ENCODE results near the gene LDLRAP1. TPM values are rescaled to one million over a fixed set of nuclear protein-coding genes. Genes with fewer than 3 reads are reported as not detected.

The LDLRAP1 gene
- total RNA-seq, 2 experiments from 2014 or later, result 11.9 to 14.8 TPM

- ChIA-PET CTCF (no interaction called here), POLR2A (no interaction called here)
- intact Hi-C loops (cut with micrococcal nuclease), result loop anchor here (10.0 kb wide), 1 partner anchor 123 kb away; no protein-coding TSS in a partner anchor
- no peaks in the 10 kb centered on the region for H3K27me3 Mint-ChIP-seq
- peaks cover 4% of the 10 kb centered on the region for H3K9me3 Mint-ChIP-seq
- no peaks in the 10 kb centered on the region for H3K36me3 Mint-ChIP-seq
- DNase-seq, result no peak
- H3K27ac Mint-ChIP-seq, result no peak overlapping the region
- H3K4me3 Mint-ChIP-seq, result no peak overlapping the region
- H3K4me1 Mint-ChIP-seq (ENCODE audit: low read depth), result no peaks in the 10 kb centered on the region
Measured at GRCh38 chr1:25527226-25527846, 16.1 kb upstream of the LDLRAP1 start.

GRCh38 chr1:25527946-25528595, 15.3 kb upstream of the LDLRAP1 start:
- intact Hi-C loops (cut with micrococcal nuclease), result loop anchor here (10.0 kb wide), 1 partner anchor 123 kb away; no protein-coding TSS in a partner anchor
- Mint-ChIP-seq H3K4me3 (no peak overlapping the region), H3K36me3 (no peaks in the 10 kb centered on the region), H3K4me1 (ENCODE audit: low read depth) (no peaks in the 10 kb centered on the region), H3K27ac (no peak overlapping the region), H3K9me3 (peaks cover 4% of the 10 kb centered on the region), H3K27me3 (no peaks in the 10 kb centered on the region)
- CTCF ChIA-PET, result no interaction called here
- DNase-seq, result no peak
- POLR2A ChIA-PET, result no interaction called here

DNA sequence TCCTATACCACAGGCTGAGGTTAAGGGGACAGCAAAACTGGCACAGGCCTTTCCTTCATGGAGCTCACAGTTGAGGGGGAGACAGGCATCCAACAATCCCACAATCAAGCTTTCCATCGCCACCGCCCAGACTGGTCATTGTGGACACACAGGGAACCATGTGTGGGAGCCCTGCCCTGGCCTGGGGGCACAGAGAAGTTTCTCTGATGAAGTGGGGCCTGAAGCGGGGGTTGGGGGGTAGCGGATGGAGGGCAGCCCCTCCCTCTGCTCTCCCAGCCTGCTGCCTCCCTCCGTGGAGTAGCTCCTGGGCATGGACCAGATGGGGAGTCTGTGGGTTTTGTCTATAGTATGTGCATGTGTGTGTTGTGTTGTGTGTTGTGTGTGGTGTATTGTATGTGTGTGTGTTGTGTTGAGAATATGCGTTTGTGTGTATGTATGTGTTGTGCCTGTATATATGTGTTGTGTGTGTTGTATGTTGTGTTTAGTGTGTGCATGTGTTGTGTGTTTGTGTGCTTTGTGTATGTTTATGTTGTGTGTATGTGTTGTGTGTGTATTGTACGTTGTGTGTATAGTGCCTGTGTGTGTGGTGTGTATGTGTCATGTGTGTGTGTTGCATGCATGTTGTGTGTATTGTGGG, 14.4 kb upstream of the LDLRAP1 start:
- Mint-ChIP-seq H3K9me3 (peaks cover 4% of the 10 kb centered on the region), H3K4me3 (no peak overlapping the region), H3K27ac (no peak overlapping the region), H3K27me3 (no peaks in the 10 kb centered on the region), H3K4me1 (ENCODE audit: low read depth) (no peaks in the 10 kb centered on the region), H3K36me3 (no peaks in the 10 kb centered on the region)
- DNase-seq, result no peak
- intact Hi-C loops (cut with micrococcal nuclease), result loop anchor here (10.0 kb wide), 1 partner anchor 124 kb away; no protein-coding TSS in a partner anchor
- ChIA-PET POLR2A (no interaction called here), CTCF (no interaction called here)

DNA sequence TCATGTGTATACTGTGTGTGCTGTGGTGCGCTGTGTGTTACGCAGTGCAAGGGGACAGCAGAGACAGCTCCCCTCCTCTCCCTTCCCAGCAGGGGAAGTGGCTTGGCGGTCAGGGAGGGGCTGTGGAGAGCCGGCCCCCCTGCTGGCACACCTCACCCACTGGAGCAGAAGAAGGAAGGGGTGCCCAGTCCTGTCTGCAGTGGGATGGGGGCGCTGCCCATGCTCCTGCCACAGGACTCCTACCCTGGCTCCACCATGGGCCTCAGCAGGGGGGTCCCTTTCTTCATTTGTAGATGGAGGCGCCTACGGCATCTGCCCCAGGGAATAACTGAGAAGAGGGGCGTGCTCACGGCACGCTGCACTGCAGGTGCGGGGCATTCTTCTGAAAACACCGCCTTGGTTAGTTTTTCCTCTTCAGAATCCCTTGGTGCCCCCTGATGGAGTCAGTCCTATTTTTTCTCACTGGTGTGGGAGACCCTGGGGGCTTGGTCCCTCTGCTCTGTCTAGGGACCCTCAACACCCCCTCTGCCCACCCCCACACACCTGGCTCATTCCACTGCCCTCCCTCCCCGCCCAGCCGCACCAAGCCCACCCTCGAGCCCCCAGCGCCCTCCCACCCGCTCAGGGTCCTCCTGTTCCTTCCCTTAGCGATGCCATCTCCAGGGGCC, 13.8 kb upstream of the LDLRAP1 start:
- H3K36me3 Mint-ChIP-seq, result no peaks in the 10 kb centered on the region
- peaks cover 4% of the 10 kb centered on the region for H3K9me3 Mint-ChIP-seq
- no peaks in the 10 kb centered on the region for H3K27me3 Mint-ChIP-seq
- POLR2A ChIA-PET, result no interaction called here
- intact Hi-C loops (cut with micrococcal nuclease), result loop anchor here (10.0 kb wide), 1 partner anchor 125 kb away; no protein-coding TSS in a partner anchor
- H3K4me1 Mint-ChIP-seq (ENCODE audit: low read depth), result no peaks in the 10 kb centered on the region
- H3K4me3 Mint-ChIP-seq, result no peak overlapping the region
- DNase-seq, result no peak
- CTCF ChIA-PET, result no interaction called here
- no peak overlapping the region for H3K27ac Mint-ChIP-seq

DNA sequence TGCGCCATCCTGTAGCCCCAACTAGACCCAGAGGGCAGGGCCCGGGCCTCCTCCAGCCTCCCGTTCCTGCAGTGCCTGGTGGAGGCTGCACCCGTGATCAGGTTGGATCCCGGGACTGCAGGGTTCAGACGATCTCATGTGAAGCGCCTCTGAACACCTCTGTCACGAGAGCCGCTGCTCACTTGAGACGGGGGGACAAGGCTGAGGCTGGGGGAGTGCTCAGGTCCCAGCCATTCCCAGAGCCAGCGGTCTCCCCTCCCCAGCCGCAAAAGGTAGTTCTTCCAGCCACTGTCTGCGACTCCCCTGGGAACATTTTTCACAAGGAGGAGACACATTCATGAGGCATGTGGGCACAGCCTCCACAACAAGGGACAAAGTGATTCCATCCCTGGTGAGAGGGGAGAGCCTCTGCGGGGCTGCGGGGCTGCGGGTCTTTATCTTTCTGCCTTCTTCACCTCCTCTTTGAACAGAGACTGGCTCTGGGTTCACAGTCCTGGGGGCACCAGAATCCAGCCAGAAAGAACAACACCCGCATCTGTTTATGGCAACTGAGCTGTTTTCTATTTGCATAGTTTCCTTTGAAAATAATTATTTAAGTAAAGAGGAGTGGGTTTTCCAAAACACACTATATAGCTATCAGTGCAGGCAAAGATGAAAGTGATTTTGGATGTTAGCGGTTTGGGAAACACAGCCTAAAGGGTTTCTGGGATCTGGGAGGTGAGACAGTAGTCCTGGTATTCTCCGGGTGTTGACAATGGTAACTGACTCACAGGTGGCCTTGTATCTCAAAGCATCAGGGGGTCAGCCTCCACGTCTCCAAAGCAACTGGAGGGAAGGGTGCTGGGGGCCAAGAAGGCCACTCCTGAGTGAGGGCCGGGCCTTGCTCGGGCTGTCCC, 13.0 kb upstream of the LDLRAP1 start:
- ChIA-PET CTCF (no interaction called here), POLR2A (no interaction called here)
- H3K27ac Mint-ChIP-seq, result no peak overlapping the region
- no peaks in the 10 kb centered on the region for H3K27me3 Mint-ChIP-seq
- H3K36me3 Mint-ChIP-seq, result no peaks in the 10 kb centered on the region
- DNase-seq, result no peak
- H3K4me3 Mint-ChIP-seq, result no peak overlapping the region
- H3K9me3 Mint-ChIP-seq, result peaks cover 2% of the 10 kb centered on the region
- H3K4me1 Mint-ChIP-seq (ENCODE audit: low read depth), result no peaks in the 10 kb centered on the region
- intact Hi-C loops (cut with micrococcal nuclease), result no loop called here

DNA sequence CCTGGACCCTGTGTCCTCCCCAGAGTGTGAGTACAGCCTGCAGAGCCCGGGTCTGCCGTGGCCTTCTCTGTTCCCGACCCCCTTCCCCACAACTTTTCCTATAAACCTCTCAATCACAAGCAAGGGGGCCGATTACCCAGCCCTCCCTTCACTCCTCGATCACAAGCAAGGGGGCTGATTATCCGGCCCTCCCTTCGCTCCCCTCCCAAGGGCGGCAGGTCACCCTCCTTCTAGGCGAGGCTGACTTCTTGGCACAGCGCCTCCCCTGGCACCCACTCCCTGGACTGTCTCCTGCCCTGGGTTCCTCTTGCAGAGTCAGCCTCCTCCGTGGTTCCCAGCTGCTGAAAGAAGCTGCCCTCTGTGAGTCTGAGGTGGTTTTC, 12.3 kb upstream of the LDLRAP1 start:
- Mint-ChIP-seq H3K27ac (no peak overlapping the region), H3K9me3 (no peaks in the 10 kb centered on the region), H3K36me3 (no peaks in the 10 kb centered on the region), H3K27me3 (no peaks in the 10 kb centered on the region), H3K4me3 (no peak overlapping the region), H3K4me1 (ENCODE audit: low read depth) (no peaks in the 10 kb centered on the region)
- no peak for DNase-seq
- CTCF ChIA-PET, result no interaction called here
- POLR2A ChIA-PET, result no interaction called here
- intact Hi-C loops (cut with micrococcal nuclease), result no loop called here

- no peaks in the 10 kb centered on the region for H3K36me3 Mint-ChIP-seq
- no peak overlapping the region for H3K4me3 Mint-ChIP-seq
- intact Hi-C loops (cut with micrococcal nuclease), result no loop called here
- H3K9me3 Mint-ChIP-seq, result no peaks in the 10 kb centered on the region
- ChIA-PET POLR2A (no interaction called here), CTCF (no interaction called here)
- H3K27me3 Mint-ChIP-seq, result no peaks in the 10 kb centered on the region
- no peak for DNase-seq
- H3K27ac Mint-ChIP-seq, result no peak overlapping the region
- no peaks in the 10 kb centered on the region for H3K4me1 Mint-ChIP-seq (ENCODE audit: low read depth)
Measured at GRCh38 chr1:25532970-25533369, 10.4 kb upstream of the LDLRAP1 start.

- Mint-ChIP-seq H3K9me3 (no peaks in the 10 kb centered on the region), H3K4me3 (no peak overlapping the region), H3K27me3 (no peaks in the 10 kb centered on the region), H3K4me1 (ENCODE audit: low read depth) (no peaks in the 10 kb centered on the region), H3K27ac (no peak overlapping the region), H3K36me3 (no peaks in the 10 kb centered on the region)
- POLR2A ChIA-PET, result no interaction called here
- intact Hi-C loops (cut with micrococcal nuclease), result no loop called here
- no peak for DNase-seq
- CTCF ChIA-PET, result no interaction called here
Measured at GRCh38 chr1:25533775-25534409, 9.5 kb upstream of the LDLRAP1 start.

- no peak for DNase-seq
- H3K36me3 Mint-ChIP-seq, result no peaks in the 10 kb centered on the region
- no peaks in the 10 kb centered on the region for H3K9me3 Mint-ChIP-seq
- H3K4me3 Mint-ChIP-seq, result no peak overlapping the region
- intact Hi-C loops (cut with micrococcal nuclease), result no loop called here
- no peaks in the 10 kb centered on the region for H3K4me1 Mint-ChIP-seq (ENCODE audit: low read depth)
- H3K27ac Mint-ChIP-seq, result no peak overlapping the region
- CTCF ChIA-PET, result no interaction called here
- POLR2A ChIA-PET, result no interaction called here
- H3K27me3 Mint-ChIP-seq, result no peaks in the 10 kb centered on the region
Measured at GRCh38 chr1:25534410-25534788, 9.0 kb upstream of the LDLRAP1 start.

DNA sequence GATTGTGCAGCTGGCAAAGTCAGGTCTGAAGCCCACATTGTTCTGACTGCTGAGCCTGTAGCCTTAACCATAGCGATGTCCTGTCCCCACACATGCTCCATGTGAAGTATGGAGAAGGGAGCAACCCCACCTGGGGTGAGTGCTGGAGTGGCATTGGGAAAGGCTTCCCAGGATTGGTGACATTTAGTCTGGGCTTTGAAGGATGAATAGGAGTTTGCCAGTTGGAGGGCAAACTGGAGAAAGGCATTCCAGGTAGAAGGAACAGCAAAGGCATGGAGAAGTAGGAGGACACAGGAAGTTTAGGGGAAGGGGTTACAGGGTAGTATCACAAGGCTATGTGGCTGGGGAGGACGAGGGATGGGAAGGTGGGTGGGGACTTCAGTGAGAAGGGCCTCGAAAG, 7.3 kb upstream of the LDLRAP1 start:
- H3K27me3 Mint-ChIP-seq, result no peaks in the 10 kb centered on the region
- H3K4me3 Mint-ChIP-seq, result no peak overlapping the region
- H3K36me3 Mint-ChIP-seq, result no peaks in the 10 kb centered on the region
- no peak for DNase-seq
- intact Hi-C loops (cut with micrococcal nuclease), result no loop called here
- ChIA-PET CTCF (interaction anchor here (1.1 kb wide), 1 partner anchor 258 kb away, joined by 3 read pairs; no protein-coding TSS in a partner anchor), POLR2A (no interaction called here)
- H3K9me3 Mint-ChIP-seq, result no peaks in the 10 kb centered on the region
- no peaks in the 10 kb centered on the region for H3K4me1 Mint-ChIP-seq (ENCODE audit: low read depth)
- H3K27ac Mint-ChIP-seq, result no peak overlapping the region

DNA sequence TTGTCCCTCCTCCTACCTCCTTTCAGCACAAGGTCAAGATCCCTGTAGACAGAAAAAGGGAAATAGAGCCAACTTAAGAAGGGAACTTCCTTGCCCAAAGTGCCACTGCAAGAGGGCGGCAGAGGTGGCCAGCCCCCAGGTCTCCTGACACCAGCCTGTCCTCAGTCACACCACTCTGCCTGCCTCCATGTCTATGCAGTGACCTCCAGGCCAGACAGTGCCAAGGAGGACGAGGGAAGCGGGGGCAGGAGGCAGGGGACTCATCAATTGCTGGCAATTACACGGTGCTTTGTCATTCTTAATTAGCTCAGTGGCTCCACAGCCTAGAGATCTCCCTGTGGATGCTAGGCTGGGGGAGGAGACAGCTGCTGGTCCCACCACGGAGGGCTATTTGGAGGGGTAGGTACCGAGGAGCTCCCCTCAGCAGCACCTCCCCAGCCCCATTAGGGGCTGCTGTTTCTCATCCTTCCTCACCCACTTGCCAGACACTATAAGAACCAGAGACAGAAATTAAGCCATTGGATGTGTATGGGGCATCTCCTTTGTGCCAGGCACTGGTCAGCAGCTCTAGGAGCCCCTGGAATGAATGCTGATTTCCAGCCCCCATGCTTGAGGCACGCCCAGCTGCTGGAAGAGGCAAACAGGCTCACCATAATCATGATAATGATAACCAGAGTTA, 6.1 kb upstream of the LDLRAP1 start:
- Mint-ChIP-seq H3K27ac (no peak overlapping the region), H3K4me3 (no peak overlapping the region), H3K27me3 (no peaks in the 10 kb centered on the region), H3K36me3 (no peaks in the 10 kb centered on the region), H3K9me3 (no peaks in the 10 kb centered on the region), H3K4me1 (ENCODE audit: low read depth) (no peaks in the 10 kb centered on the region)
- ChIA-PET CTCF (interaction anchor here (1.0 to 1.6 kb wide), 4 partner anchors 15 to 633 kb away, joined by 3 to 4 read pairs (median 4); partner anchors contain the start of gene ZNF593), POLR2A (no interaction called here)
- intact Hi-C loops (cut with micrococcal nuclease), result no loop called here
- no peak for DNase-seq

Data from activated CD4-positive, alpha-beta memory T cell treated with anti-CD3 and anti-CD28 coated beads for 36 hours (primary cell).